Loucy (cell line): ENCODE measurements around the gene CRYBA2.

Experiments
- H2AFZ ChIP-seq: fragments of 200-600 bp; sonication (generic); 2 replicates; pipeline ENCODE4 v1.6.0; 2016; ENCODE audit warnings: antibody characterized with exemption, mild to moderate bottlenecking, low read length, moderate library complexity
- H3F3A ChIP-seq: fragments of 200-600 bp; 2 replicates; pipeline ENCODE4 v1.6.0; 2016; ENCODE audit warnings: antibody characterized with exemption, low read depth, mild to moderate bottlenecking
- H3K27me3 ChIP-seq: fragments of 200-600 bp; sonication (generic); 2 replicates; pipeline ENCODE4 v1.6.1; 2014; ENCODE audit warnings: low read length, mild to moderate bottlenecking; ENCODE audit not compliant: insufficient read depth, poor library complexity, severe bottlenecking
- H3K36me3 ChIP-seq: fragments of 200-600 bp; sonication (generic); 2 replicates; pipeline ENCODE4 v1.6.1; 2016; ENCODE audit warnings: low read length; ENCODE audit not compliant: insufficient read depth
- H3K4me1 ChIP-seq: fragments of 200-600 bp; sonication (generic); 2 replicates; pipeline ENCODE4 v1.5.1; 2014; ENCODE audit warnings: low read length, mild to moderate bottlenecking; ENCODE audit not compliant: insufficient read depth, poor library complexity, severe bottlenecking
- H3K4me2 ChIP-seq: fragments of 200-600 bp; sonication (generic); 2 replicates; pipeline ENCODE4 v1.6.0; 2014; ENCODE audit warnings: antibody characterized with exemption, low read length, low read depth, mild to moderate bottlenecking; ENCODE audit not compliant: poor library complexity, severe bottlenecking
- H3K4me3 ChIP-seq: fragments of 200-600 bp; sonication (generic); 2 replicates; pipeline ENCODE4 v1.5.1; 2014; ENCODE audit warnings: low read length, mild to moderate bottlenecking, mixed read lengths; ENCODE audit not compliant: poor library complexity, severe bottlenecking
- H3K79me2 ChIP-seq: fragments of 200-600 bp; sonication (generic); 2 replicates; pipeline ENCODE4 v1.6.1; 2014; ENCODE audit warnings: low read length; ENCODE audit not compliant: insufficient read depth
- H3K9ac ChIP-seq: fragments of 200-600 bp; sonication (generic); 2 replicates; pipeline ENCODE4 v1.6.0; 2014; ENCODE audit warnings: mild to moderate bottlenecking, low read depth, low read length, moderate library complexity; ENCODE audit not compliant: poor library complexity, severe bottlenecking
- H3K9me2 ChIP-seq: fragments of 200-600 bp; sonication (generic); replicated peaks from 2 replicates; pipeline ENCODE4 v1.6.1; 2016; ENCODE audit warnings: low read depth, low read length, mixed read lengths
- H3K9me3 ChIP-seq: fragments of 200-600 bp; sonication (generic); 2 replicates; pipeline ENCODE4 v1.6.1; 2014; ENCODE audit warnings: mild to moderate bottlenecking, antibody characterized with exemption, low read length, low read depth; ENCODE audit not compliant: insufficient read depth
- H4K20me1 ChIP-seq: fragments of 200-600 bp; sonication (generic); 2 replicates; pipeline ENCODE4 v1.6.0; 2014; ENCODE audit warnings: antibody characterized with exemption, low read length, mild to moderate bottlenecking; ENCODE audit not compliant: insufficient read depth, poor library complexity, severe bottlenecking
- CTCF ChIP-seq: fragments of 200-600 bp; sonication (generic); conservative IDR thresholded peaks from 2 replicates; pipeline ENCODE4 v1.5.1; 2014; ENCODE audit warnings: mild to moderate bottlenecking, antibody characterized with exemption, low read length
- EZH2phosphoT487 ChIP-seq: fragments of 200-600 bp; IDR thresholded peaks from 2 replicates; pipeline ENCODE4 v1.6.1; 2018; ENCODE audit warnings: antibody characterized with exemption, mild to moderate bottlenecking, moderate library complexity, borderline replicate concordance

CRYBA2 gene

DNA sequence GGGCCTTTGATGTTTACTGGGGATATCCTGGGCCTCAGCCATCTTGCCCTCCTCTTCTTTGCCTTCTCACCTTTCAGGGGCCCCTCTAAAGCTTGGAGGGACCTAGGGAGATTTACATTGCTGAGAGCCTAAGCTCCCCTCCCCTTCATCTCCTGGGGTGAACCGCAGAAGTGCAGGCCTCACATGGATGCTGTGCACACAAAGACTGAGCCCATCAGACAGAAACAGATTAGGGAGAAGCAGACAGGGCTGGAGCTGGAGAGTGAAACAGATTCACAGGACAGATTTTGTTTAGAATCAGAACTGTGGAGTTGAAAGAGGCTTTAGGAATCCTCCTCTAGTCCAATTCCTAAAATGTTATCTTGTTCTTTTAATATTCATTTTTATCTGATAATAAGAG is 37.2 kb downstream of the CRYBA2 start:
- no peak overlapping the region for H3K4me2 ChIP-seq
- no peaks in the 10 kb centered on the region for H3K9me3 ChIP-seq
- H3K9me2 ChIP-seq, result no peaks in the 10 kb centered on the region
- H3K79me2 ChIP-seq, result peaks cover 5% of the 10 kb centered on the region; the same call in 1 of the 2 replicates
- H3F3A ChIP-seq, result no peaks in the 10 kb centered on the region
- H4K20me1 ChIP-seq, result no peaks in the 10 kb centered on the region
- no peak overlapping the region for H3K9ac ChIP-seq
- H3K4me3 ChIP-seq, result no peak overlapping the region
- peaks cover 18% of the 10 kb centered on the region for H3K4me1 ChIP-seq
- no peak overlapping the region for H2AFZ ChIP-seq
- TF ChIP-seq CTCF, result no peak
- no peak for TF ChIP-seq EZH2phosphoT487
- no peaks in the 10 kb centered on the region for H3K27me3 ChIP-seq
- no peaks in the 10 kb centered on the region for H3K36me3 ChIP-seq

DNA sequence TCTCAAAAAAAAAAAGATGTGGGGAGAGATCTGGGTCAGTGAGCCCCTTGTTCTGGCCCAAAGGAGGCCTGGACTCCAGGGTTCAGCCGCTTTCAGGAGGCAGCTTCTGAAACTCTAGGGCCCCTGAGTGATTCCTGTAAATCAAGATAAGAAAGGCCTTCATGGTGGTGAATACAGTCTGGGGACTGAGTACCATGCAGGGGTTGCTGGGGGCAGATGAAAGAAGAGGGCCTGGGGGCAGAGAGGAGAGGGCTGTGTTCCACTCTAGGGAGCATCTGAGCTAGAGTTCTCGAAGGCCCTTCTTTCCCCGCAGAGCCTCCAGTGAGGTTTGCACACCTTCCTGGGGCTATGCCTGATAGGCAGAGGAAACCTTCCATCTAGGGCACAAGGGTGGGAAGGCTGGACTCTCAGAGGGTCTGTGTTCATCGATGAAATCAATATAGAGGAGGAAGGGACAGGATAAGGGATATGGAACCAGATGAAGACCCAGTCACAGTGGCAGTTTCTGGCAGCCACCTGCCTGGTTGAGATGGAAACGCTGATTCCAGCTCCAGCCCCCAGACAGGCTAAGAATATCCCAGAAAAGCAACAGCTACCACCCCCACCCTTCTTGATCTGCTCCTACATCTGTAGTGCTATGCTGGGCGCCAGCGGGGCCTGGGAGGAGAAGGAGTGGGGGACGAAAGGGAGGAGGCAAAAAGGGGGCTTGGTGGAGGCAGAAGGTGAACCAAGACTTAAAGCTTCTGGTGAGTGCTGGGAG is 38.5 kb downstream of the CRYBA2 start:
- Histone ChIP-seq H2AFZ (no peak overlapping the region), H3K79me2 (peaks cover 5% of the 10 kb centered on the region; the same call in 1 of the 2 replicates), H4K20me1 (no peaks in the 10 kb centered on the region), H3F3A (no peaks in the 10 kb centered on the region), H3K4me1 (peaks cover 18% of the 10 kb centered on the region), H3K9me2 (no peaks in the 10 kb centered on the region), H3K27me3 (no peaks in the 10 kb centered on the region), H3K4me3 (no peak overlapping the region), H3K4me2 (no peak overlapping the region), H3K9ac (no peak overlapping the region), H3K36me3 (no peaks in the 10 kb centered on the region), H3K9me3 (no peaks in the 10 kb centered on the region)
- TF ChIP-seq CTCF, result no peak
- TF ChIP-seq EZH2phosphoT487, result no peak

DNA sequence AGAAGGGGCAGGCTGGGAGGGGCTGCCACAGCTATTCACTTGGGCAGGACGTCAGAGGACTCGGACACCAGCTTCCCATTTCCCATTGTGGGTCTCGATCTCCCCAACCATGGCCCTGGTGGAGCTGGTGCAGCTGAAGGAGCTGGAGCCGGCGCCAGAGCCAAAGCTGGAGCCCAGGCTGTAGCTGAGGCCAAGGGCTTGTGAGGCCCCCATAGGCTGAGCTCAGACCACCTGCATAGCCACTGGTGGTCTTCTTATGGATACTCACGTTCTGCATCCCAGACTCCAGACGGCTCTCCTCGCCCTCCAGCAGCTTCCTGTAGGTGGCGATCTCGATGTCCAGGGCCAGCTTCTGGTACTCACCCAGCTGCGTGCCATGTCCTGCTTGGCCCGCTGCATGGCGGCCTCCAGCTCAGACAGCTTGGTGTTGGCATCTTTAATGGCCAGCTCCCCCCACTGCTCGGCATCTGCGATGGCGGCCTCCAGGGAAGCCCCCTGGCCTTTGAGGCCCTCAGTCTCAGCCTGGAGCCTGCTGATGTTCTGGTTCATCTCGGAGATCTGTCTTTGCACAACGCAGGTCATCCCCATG is 39.8 kb downstream of the CRYBA2 start:
- TF ChIP-seq EZH2phosphoT487 (no peak), CTCF (peak; percentile 40)
- Histone ChIP-seq H3K79me2 (peaks cover 2% of the 10 kb centered on the region; the same call in 1 of the 2 replicates), H3F3A (no peaks in the 10 kb centered on the region), H3K4me3 (no peak overlapping the region), H3K36me3 (no peaks in the 10 kb centered on the region), H3K4me2 (no peak overlapping the region), H2AFZ (no peak overlapping the region), H3K9me2 (no peaks in the 10 kb centered on the region), H3K9me3 (no peaks in the 10 kb centered on the region), H3K27me3 (no peaks in the 10 kb centered on the region), H4K20me1 (no peaks in the 10 kb centered on the region), H3K9ac (no peak overlapping the region), H3K4me1 (peaks cover 12% of the 10 kb centered on the region)
